Fibroblast of upper back skin (primary cell): Measurements from ENCODE around the gene GPR27.

Source experiments
- DNase-seq: peaks from one replicate; pipeline ENCODE4 v3.0.0-alpha.2; 2013

GPR27 gene

GRCh38 chr3:71786551-71786950, 32.9 kb downstream of the GPR27 start:
- DNase-seq, result no peak

DNA sequence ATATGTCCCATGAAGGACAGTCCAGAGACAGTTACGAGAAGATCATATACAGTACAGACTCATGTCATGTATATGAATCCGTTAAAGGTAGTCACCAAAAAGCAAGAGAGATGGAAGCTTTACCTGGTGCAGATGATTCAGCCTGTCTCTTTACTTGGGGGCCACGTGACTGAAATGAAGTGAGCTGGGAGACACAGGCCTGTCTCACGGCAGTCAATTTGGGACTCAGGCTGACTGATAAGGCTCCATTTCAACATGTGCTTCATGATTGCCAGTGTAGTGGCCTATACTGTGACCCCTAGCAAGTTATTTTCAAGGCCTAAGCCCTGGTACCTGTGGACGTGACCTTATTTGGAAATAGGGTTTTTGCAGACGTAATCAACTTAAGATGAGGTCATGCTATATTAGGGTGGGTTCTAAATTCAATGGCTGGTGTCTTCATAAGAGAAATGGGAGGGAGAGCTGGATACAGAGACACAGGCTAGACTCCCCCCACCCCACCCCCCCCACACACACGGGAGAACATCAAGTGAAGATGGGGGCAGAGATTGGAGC, 34.3 kb downstream of the GPR27 start:
- DNase-seq, result no peak

DNA sequence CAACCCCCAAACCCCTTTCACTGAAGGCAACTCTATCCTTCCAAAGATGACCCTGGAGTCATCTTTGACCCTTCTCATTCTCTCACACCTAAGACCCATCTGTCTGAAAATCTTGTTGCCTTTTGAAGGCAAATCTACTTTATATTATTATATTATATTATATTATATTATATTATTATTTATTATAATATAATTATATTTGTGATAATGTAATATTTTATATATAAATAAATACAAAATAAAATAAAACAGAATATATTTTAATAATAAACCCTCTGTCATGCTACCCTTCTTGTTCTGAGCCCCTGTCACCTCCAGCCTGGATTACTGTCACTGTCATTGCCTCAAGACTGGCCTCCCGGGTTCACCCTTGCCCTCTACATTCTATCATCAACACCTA, 36.3 kb downstream of the GPR27 start:
- DNase-seq, result no peak

DNA sequence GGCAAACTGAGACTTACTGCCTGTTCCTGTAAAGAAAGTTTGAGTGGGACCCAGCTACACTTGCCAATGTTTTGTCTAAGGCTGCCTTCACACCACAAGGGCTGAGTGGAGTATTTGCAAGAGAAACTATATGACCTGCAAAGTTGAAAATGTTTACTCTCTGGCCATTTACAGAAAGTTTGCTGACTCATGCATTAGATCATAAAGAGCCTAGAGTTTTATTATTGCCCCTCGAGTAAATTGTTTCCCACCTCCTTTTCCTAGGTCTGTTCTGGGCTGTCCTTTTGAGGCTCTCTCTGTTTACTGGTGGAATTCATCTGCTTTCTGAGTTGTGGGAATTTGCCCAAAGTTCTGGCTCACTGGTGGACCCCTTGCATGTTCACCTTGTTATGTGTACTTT, 38.0 kb downstream of the GPR27 start:
- no peak for DNase-seq

GRCh38 chr3:71796290-71796689, 42.6 kb downstream of the GPR27 start:
- no peak for DNase-seq

- DNase-seq, result no peak
Observed at GRCh38 chr3:71797455-71797854, 43.8 kb downstream of the GPR27 start.

- no peak for DNase-seq
Observed at GRCh38 chr3:71800023-71800422, 46.4 kb downstream of the GPR27 start.

GRCh38 chr3:71801986-71802385, 48.3 kb downstream of the GPR27 start:
- no peak for DNase-seq

- no peak for DNase-seq
Observed at GRCh38 chr3:71803248-71803647, 49.6 kb downstream of the GPR27 start.

DNA sequence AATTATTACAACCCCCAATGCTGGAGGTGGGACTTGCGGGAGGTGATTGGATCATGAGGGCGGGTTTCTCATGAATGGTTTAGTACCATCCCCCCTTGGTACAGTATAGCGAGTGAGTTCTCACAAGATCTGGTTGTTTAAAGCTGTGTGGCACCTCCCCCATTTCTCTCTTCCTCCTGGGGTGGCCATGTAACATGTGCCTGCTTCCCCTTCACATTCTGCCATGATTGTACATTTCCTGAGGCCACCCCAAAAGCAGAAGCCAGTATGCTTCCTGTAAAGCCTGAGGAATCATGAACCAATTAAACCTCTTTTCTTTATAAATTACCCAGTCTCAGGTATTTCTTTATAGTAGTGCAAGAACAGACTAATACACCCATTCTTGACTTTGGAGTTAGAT, 51.5 kb downstream of the GPR27 start:
- no peak for DNase-seq

DNA sequence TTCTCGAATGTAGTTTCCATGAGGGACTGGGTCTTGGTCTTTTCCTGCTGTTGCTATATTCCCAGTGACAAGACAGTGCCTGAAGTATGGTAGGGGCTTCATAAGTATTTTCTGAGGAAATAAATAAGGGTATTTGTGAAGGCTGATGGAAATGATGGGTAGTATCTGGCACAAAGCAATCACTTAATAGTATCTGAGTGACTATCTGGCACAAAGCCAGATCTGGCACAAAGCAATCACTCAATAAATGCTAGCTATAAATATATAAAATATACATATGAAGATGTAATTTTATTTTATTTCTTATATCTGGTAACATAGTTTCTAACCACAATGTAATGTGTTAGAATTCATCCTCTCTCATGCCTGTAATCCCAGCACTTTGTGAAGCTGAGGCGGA, 52.0 kb downstream of the GPR27 start:
- no peak for DNase-seq
